Metanephros (tissue), 2 donors: Measurements from ENCODE around the gene EIF5A. TPM values are rescaled to one million over a fixed set of nuclear protein-coding genes. Genes with fewer than 3 reads are reported as not detected.

ENCODE experiments used
- small RNA-seq: library from RNA; depleted of rRNA; stranded (forward); fragments of <200 nt; gene quantifications from one replicate; pipeline ENCODE3, GENCODE V24; 2014; ENCODE audit warnings: low replicate concordance
- total RNA-seq: library from RNA; depleted of rRNA; stranded (reverse); fragments of >200 nt; gene quantifications from one replicate; pipeline ENCODE4 v1.2.3, GENCODE V29; 2014

Gene EIF5A
- total RNA-seq = 179 TPM

DNA sequence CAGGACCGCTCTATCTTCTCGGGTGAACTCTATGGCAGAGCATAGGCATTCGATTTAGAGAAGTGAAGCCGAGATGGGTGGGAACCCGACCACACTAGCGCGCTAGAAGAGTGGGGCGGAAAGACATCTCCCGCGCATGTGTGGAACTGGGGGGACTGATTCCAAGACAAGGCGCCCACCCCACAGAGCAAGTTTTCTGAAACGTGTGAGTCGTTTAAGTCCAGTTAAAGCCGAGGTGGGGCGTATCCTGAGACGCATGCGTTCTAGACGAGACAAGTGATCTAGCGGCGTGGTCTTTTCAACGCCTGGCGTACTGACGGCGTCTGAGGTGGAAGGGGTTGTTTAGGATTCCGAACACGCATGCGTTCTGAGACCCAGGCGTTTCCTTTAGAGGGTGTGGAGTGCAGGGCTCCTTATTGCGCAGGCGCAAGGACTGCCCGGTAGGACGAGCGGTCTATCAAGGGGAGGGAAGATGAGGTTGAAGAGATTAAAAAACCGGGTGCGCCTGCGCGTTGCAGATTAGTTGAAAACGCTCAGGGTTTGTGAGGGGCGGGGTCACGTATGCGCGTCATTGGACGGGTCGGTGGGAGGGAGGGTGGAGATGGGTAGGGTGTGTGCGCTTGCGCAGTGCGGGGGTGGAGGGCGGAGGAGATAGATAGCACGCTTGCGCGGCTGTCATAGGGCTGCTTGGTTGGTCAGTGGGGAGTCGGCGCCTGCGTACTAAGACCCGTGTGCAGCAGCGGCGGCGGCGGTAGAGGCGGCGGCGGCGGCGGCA lies at the start of gene EIF5A:
EIF5A (plus strand) TSS at position 718 of the 775 bp plus-strand sequence. CDS start 2,008 bp downstream, outside the sequence.

DNA sequence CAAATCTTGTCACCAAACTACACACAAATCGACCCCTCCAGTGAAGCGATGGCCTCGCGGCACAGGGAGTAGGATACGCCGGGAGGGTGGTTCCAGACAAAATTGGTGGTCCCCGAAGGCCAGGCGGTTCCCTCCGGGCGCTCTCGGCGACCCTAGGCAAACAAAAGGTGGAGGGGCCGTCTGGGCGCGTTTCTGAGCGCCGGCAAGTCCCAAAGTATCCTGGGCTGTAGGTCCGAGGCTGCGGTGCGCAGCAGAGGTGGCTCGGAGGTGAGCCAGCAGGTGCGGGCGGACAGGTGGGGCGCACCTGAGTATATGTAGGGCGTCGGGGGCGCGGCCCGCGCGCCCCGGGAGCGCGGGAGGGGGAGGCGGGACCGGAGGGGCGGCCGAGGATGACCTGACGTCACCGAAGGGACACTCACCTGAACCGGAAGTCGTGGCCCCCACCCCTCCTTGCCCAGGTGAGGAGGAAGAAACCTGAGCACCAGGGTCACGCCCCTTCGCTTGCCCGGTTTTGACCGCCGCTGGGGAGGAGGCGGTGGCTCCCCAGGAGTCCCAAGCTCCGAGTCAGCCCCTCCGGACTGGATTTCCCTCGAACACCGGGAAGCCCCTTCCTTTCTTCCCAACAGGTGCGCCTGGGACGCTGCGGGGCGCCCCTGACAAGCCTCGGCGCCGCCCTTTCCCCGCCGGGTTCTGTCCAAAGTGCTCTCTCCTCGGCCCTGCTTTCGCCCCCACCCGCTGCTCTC lies 45.1 kb upstream of the EIF5A start, which contains the start of gene CLDN7:
CLDN7 (minus strand) TSS at position 287 of the 743 bp plus-strand sequence. CDS start 435 bp downstream, outside the sequence.

DNA sequence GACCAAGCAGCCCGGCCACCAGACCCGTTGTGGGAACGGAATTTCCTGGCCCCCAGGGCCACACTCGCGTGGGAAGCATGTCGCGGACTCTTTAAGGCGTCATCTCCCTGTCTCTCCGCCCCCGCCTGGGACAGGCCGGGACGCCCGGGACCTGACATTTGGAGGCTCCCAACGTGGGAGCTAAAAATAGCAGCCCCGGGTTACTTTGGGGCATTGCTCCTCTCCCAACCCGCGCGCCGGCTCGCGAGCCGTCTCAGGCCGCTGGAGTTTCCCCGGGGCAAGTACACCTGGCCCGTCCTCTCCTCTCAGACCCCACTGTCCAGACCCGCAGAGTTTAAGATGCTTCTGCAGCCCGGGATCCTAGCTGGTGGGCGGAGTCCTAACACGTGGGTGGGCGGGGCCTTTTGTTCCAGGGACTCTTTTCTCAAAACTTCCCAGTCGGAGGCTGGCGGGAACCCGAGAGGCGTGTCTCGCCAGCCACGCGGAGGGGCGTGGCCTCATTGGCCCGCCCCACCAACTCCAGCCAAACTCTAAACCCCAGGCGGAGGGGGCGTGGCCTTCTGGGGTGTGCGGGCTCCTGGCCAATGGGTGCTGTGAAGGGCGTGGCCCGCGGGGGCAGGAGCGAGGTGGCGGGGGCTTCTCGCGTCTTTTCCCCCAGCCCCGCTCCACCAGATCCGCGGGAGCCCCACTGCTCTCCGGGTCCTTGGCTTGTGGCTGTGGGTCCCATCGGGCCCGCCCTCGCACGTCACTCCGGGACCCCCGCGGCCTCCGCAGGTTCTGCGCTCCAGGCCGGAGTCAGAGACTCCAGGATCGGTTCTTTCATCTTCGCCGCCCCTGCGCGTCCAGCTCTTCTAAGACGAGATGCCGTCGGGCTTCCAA lies 26.1 kb upstream of the EIF5A start, which contains the start of gene SLC2A4:
SLC2A4 (plus strand) TSS at position 645 of the 879 bp plus-strand sequence; CDS start at position 862, 217 bp downstream.

DNA sequence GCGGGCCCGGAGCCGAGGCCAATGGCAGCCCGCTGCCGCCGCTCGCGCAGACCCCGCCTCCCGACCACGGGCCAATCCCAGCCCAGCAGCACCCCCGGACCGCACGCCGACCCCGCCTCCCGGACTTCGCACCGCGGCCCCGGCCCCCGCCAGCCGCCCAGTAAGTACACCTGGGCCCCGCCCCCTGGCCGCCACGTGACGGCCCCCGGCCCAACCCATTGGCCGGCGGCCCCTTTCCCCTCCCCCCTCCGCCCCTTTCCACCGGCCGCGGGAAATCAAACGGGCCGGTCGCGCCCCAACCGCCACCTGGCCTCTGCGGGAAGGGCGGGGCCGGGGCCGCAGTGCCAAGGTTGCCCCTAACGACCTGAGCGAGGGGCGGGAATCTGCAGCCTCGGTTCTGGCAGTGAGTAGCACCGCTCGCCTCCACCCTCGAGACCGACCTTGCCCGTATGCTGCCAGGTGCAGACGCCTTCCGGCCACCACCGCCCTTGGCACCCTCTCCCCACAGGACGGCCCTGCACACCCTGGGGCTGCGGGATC lies 12.7 kb upstream of the EIF5A start, which contains the start of gene YBX2:
YBX2 (minus strand) TSS at position 26 of the 540 bp plus-strand sequence. CDS start 139 bp downstream, outside the sequence.

DNA sequence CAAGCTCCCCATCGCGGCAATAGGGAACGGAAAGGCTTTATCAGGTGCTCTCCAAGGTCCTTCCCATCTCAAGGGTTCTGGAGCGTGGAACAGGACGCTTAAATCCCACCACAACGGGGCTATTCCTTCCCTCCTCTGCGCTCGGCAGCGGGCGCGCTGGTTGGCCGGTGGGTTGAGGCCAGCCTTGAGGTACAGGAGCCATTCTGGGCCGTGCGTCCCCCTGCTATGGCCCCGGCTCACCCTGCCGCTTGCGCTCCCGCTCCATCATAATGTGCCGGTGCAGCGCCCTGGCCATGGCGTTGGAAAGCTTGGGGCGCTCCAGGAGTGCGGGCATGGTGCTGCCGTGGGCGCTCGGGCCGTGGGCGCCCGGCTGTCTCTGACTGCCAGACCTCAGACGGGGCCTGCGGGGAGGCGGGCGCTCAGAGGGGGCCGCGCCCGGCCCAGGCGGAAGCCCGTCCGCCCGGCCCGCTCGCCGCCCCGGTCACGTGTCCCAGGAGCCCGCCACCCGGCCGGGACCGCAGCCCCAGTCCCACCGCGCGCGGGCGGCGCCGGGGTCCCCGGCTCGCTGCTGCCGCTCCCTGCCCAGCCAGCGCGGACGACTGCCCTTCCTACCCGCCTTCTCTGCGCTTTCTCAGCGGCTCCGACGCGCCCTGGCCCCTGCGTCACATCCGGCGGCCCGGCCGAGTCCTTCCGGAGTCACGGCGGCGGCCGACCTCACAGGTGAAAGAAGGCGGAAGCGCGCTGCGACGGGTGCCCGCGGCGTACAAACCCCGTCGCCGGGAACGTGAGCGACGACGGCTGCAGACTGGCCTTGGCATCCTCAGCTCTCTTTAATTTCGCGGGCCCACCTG lies 7.5 kb downstream of the EIF5A start, which contains the start of gene GPS2:
GPS2 (minus strand) TSS at position 642 of the 851 bp plus-strand sequence; CDS start at position 334, 308 bp downstream.

DNA sequence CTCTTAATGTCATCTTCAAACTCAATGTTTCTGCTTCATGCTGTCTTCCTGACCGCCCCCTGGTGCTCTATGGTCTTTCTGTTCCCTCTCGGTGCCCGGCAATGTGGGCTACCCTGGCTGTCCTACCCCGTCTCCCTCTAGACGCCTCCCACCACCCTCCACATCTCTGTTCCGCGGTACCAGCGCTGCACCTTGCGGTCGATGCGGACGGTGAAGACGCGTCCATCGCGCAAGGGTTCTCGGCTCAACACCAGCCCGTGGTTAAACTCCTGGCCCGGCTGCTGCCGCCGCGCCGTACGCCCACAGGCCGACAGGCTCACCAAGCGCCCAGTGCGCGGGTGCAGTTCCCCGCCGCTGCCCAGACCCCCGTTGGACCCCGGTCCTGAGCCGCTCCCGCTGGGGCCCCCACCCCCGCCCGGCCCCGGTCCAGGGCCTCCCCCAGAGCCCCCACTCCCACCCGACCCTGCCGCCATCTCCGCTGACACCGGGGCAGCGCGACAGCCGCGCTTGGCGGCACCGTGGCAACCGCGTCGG lies 21.5 kb downstream of the EIF5A start, which contains the start of gene NEURL4:
NEURL4 (minus strand) TSS at position 496 of the 534 bp plus-strand sequence; CDS start at position 473, 23 bp downstream.

DNA sequence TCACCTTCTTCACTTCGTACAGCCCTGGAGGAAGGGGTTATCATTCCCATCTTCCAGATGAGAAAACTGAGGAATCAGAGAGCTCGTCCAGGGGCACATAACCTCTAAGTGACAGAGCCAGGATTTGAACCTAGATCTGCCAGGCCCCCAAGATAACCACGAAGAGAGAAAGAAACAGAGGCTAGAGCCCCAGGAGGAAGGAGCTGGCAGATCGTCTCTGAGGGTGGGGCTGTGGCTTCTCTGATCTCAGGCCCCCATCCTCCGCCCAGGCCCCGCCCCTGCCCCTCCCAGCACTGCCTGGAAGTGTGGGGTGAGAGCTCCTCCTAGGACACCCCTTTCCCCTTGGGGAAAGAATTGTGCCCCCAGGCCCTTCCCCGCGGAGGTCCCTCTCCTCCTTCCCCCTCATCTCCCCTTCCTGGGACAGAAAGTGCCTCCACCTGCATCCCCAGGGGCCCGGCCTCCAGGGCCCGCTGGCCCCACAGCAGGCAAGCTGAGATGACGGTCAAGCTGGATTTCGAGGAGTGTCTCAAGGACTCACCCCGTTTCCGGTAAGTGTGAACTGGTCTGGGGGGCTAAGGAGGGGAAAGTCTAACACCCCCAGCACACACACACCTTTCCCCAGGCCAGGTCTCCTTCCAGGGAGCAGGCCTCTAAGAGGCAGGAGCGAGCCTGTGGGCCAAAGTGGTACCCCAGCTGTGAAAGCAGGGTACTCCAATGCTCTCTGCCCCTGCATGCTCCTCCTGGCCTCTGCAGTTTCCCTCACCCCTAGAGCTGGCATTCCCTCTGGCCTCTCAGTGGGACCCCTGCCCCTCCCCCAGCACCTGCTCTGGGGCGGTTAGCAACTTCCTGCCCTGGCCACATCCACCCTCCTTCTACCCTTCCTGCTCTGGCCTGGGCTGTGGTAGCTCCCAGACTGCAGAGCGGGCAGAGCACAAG lies 29.1 kb downstream of the EIF5A start, which contains the start of gene ACAP1:
ACAP1 (plus strand) TSS at position 290 of the 936 bp plus-strand sequence; CDS start at position 496, 206 bp downstream.

DNA sequence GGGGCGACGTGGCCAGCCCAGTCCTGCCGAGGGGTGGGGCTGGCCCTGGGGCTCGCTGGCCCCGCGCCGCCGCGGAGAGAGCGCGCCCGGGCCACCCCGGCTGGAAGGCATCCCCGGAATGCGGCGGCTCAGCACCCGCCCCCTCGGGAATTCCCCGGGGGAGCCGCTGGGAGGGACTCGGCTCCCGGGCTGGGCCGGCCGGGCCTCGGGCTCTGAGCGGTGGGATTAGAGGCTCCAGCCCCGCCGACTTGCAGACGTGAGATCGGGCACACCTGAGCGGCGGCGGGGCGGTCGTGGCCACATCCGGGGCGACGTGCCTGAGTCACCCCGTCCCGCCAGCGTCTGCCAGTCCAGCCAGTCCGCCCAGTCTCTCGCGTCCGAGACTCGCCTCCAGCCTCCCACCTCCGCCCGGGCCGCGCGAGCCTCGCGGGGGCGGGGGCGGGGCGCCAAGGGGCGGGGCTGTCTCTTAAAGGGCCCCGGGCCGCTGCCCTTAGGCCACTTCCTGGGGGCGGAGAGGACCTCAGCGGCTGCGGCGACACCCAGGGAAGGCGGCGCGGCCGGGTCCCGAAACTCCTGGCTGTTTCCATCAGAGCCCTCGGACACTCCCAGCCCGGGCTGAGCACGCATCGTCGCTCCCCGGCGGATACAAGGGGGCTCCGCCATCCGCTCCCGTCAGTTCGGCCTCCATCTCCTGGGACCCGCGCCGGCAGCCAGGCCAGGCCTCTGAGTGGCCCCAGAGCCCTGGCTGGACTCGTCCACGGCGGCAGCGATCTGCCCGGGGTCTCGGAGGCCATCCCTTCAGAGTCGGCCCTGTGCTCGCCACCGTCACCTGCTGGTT lies 44.5 kb downstream of the EIF5A start, which contains the start of gene KCTD11:
KCTD11 (plus strand) TSS at position 498 of the 838 bp plus-strand sequence.

DNA sequence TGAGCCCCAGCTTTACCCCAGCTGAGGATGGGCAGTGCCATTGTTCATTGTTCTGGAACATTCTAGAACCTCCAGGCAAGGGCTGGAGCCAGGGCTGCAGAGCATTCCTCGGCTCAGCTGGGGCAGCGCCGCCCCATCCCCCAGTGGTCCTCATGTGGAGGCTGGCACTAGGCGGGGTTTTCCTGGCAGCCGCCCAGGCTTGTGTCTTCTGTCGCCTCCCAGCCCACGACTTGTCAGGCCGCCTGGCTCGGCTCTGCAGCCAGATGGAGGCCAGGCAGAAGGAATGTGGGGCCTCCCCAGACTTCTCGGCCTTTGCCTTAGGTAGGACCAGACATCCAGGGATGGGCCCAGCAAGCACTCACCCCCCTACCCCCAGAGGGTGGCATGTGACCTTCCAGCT lies 47.6 kb downstream of the EIF5A start, which contains the start of gene TMEM95:
TMEM95 (plus strand) TSS at position 104 of the 400 bp plus-strand sequence; CDS start at position 153, 49 bp downstream.

Small RNAs within 50 kb of the gene (small RNA-seq; reads per million reads assigned to genes)
- gene AC026954.2 (not detected), gene RF00019 (not detected)

Other genes with a start within 250 kb of the EIF5A start
- gene CLEC10A, start 227.4 kb upstream of the EIF5A start, total RNA-seq = 4.8 TPM
- gene ASGR2, start 192.8 kb upstream of the EIF5A start, total RNA-seq = 2.2 TPM
- 5.5 TPM for gene ASGR1, start 128.3 kb upstream of the EIF5A start, total RNA-seq
- 36.0 TPM for gene DLG4, start 87.8 kb upstream of the EIF5A start, total RNA-seq
- gene ACADVL, start 87.7 kb upstream of the EIF5A start, total RNA-seq = 342 TPM
- 73.5 TPM for gene DVL2, start 73.1 kb upstream of the EIF5A start, total RNA-seq
- 44.4 TPM for gene PHF23, start 68.2 kb upstream of the EIF5A start, total RNA-seq
- gene GABARAP, start 65.2 kb upstream of the EIF5A start, total RNA-seq = 226 TPM
- gene CTDNEP1, start 55.9 kb upstream of the EIF5A start, total RNA-seq = 77.3 TPM
- gene ELP5, start 55.4 kb upstream of the EIF5A start, total RNA-seq = 27.2 TPM
- gene CLDN7, start 45.1 kb upstream of the EIF5A start, total RNA-seq = 65.5 TPM
- 19.6 TPM for gene SLC2A4, start 25.9 kb upstream of the EIF5A start, total RNA-seq
- 2.0 TPM for gene YBX2, start 13.0 kb upstream of the EIF5A start, total RNA-seq
- 30.4 TPM for gene GPS2, start 7.7 kb downstream of the EIF5A start, total RNA-seq
- gene NEURL4, start 21.7 kb downstream of the EIF5A start, total RNA-seq = 31.2 TPM
- gene ACAP1, start 28.9 kb downstream of the EIF5A start, total RNA-seq = 4.8 TPM
- 7.0 TPM for gene KCTD11, start 44.5 kb downstream of the EIF5A start, total RNA-seq
- gene TMEM95, start 47.5 kb downstream of the EIF5A start, total RNA-seq = not detected
- gene TNK1, start 73.5 kb downstream of the EIF5A start, total RNA-seq = 5.5 TPM
- 23.1 TPM for gene PLSCR3, start 86.9 kb downstream of the EIF5A start, total RNA-seq
- gene TMEM256, start 96.5 kb downstream of the EIF5A start, total RNA-seq = 109 TPM
- gene NLGN2, start 100.2 kb downstream of the EIF5A start, total RNA-seq = 21.3 TPM
- gene SPEM1, start 112.7 kb downstream of the EIF5A start, total RNA-seq = not detected
- gene SPEM2, start 118.0 kb downstream of the EIF5A start, total RNA-seq = not detected
- gene SPEM3, start 121.2 kb downstream of the EIF5A start, total RNA-seq = not detected
- 5.0 TPM for gene TMEM102, start 127.8 kb downstream of the EIF5A start, total RNA-seq
- gene FGF11, start 131.9 kb downstream of the EIF5A start, total RNA-seq = 4.8 TPM
- 21.4 TPM for gene CHRNB1, start 137.4 kb downstream of the EIF5A start, total RNA-seq
- gene ZBTB4, start 172.0 kb downstream of the EIF5A start, total RNA-seq = 31.0 TPM
- gene SLC35G6, start 173.8 kb downstream of the EIF5A start, total RNA-seq = not detected
- gene POLR2A, start 176.7 kb downstream of the EIF5A start, total RNA-seq = 118 TPM
- 11.6 TPM for gene TNFSF12, start 241.4 kb downstream of the EIF5A start, total RNA-seq